Measurements from ENCODE around the gene ETNK2. TPM values are rescaled to one million over a fixed set of nuclear protein-coding genes. Genes with fewer than 3 reads are reported as not detected.
A peak's percentile ranks its signal among the peaks of the same experiment; 100 is the strongest.

ETNK2 gene
- total and polyA plus RNA-seq, 2 of the 8 experiments (the other 6 are each of a cell fraction or from before 2014, with no cell fraction given): 20.1 to 26.7 TPM

DNA sequence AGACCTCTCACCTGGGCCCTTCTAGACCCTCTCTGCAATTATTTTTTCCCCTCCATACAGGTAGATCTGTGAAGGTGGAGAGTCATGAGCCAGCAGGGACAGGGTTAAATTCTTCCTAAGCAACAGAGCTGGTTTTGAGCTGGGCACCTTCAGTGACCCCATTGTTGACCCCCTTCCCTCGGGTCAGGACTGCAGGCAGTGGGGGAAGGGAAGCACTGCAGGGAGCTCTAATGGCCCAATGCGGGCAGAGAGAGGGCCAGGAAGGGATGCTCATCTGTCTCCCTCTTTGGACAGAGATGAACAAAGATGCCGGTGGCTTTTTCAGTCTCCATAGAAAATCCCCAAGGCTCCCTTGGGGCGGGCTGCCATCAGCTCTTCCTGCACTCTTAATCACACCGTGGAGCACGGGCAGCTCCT lies 57.5 kb downstream of the ETNK2 start (continued):
- TF ChIP-seq HDAC2 (IDR thresholded peaks at IDR 0.05; ENCODE audit: borderline replicate concordance in 1 of 2, low read depth in 2 of 2, low read length in 2 of 2): no peak
- TF ChIP-seq POU5F1 (IDR thresholded peaks at IDR 0.05; ENCODE audit: low read depth, low read length): 0 out of 2 replicates have a peak, but pooled peaks have one; percentile 13
- TF ChIP-seq SP1 (IDR thresholded peaks at IDR 0.05; ENCODE audit: low read depth, low read length): peak; percentile 74; the same call in 1 of the 2 replicates
